ENCODE measurements around the gene MTHFD2L.
"Not testable (repeated sequence)": the region's sequence is repeated elsewhere in the genome, so short reads cannot be mapped to it uniquely, and the experiment has no call there.

The MTHFD2L gene

GRCh38 chr4:74157561-74158465 lies at the start of gene MTHFD2L:
MTHFD2L (plus strand) TSS chr4:74158118; CDS start chr4:74158139, 21 bp downstream.
- DNase-seq, result peak; percentile 83

- no peak for DNase-seq
These were observed 49.3 kb upstream of the MTHFD2L start for GRCh38 chr4:74108457-74109115.

GRCh38 chr4:74109116-74109869 lies 48.6 kb upstream of the MTHFD2L start:
- DNase-seq, result no peak

GRCh38 chr4:74109870-74110605 lies 47.9 kb upstream of the MTHFD2L start:
- DNase-seq, result no peak

GRCh38 chr4:74110670-74111069 lies 47.2 kb upstream of the MTHFD2L start:
- DNase-seq, result no peak

- DNase-seq, result no peak
These were observed 46.5 kb upstream of the MTHFD2L start for GRCh38 chr4:74111306-74111975.

GRCh38 chr4:74111990-74112389 lies 45.9 kb upstream of the MTHFD2L start:
- DNase-seq, result no peak

- no peak for DNase-seq
These were observed 45.4 kb upstream of the MTHFD2L start for GRCh38 chr4:74112399-74113105.

- no peak for DNase-seq
These were observed 43.7 kb upstream of the MTHFD2L start for GRCh38 chr4:74114234-74114633.

GRCh38 chr4:74117024-74117534 lies 40.8 kb upstream of the MTHFD2L start:
- DNase-seq, result no peak

- no peak for DNase-seq
These were observed 39.1 kb upstream of the MTHFD2L start for GRCh38 chr4:74118600-74119338.

- no peak for DNase-seq
These were observed 37.8 kb upstream of the MTHFD2L start for GRCh38 chr4:74120086-74120485.

GRCh38 chr4:74121643-74122579 lies 36.0 kb upstream of the MTHFD2L start:
- DNase-seq, result no peak

GRCh38 chr4:74123065-74123728 lies 34.7 kb upstream of the MTHFD2L start:
- DNase-seq, result no peak

GRCh38 chr4:74125029-74125428 lies 32.9 kb upstream of the MTHFD2L start:
- DNase-seq, result no peak

- no peak for DNase-seq
These were observed 30.2 kb upstream of the MTHFD2L start for GRCh38 chr4:74127745-74128144.

- not testable (repeated sequence) for DNase-seq
These were observed 27.1 kb upstream of the MTHFD2L start for GRCh38 chr4:74130843-74131242.

- DNase-seq, result not testable (repeated sequence)
These were observed 25.7 kb upstream of the MTHFD2L start for GRCh38 chr4:74132188-74132587.

- no peak for DNase-seq
These were observed 25.0 kb upstream of the MTHFD2L start for GRCh38 chr4:74132944-74133343.

Data from stimulated activated CD4-positive, alpha-beta T cell treated with anti-CD3 and anti-CD28 coated beads, Interleukin-4, amount 100 ng/mL, for 1 hour (primary cell).